ENCODE data around the gene DYNLT1.

DYNLT1 gene

DNA sequence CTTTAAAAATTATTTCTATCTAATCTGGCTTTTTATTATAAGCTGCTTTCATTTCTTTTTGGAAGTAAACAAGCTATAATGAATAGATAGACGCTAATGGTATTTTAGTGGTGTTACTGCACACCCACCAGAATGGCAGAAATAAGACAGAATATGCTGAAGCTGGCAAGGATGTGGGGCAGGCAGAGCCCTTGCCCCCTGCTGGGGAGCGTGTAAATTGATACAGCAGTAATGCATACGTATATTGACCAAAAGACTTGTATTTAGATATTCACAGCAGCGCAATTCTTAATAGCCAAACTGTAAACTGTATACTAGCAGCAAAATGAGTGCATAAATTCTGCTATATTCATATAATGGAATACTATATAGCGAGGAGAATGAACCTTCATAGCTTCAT lies 49.3 kb downstream of the DYNLT1 start:
- DNase-seq = no peak

DNA sequence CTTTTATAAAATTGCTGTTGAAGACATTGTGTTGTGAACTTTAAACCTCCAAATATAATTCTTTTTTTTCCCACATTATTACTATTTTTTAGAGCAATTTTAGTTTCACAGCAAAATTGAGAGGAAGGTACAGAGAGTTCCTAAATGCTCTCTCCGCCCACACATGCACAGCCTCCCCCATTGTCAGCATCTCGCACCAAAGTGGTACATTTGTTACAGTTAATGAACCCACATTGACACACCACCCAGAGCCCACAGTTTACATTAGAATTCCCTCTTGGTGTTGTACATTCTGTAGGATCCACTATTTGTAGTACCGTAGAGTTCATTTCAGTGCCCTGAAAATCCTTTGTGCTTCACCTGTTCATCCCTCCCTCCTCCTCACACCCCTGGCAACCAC lies 50.9 kb downstream of the DYNLT1 start:
- no peak for DNase-seq

DNA sequence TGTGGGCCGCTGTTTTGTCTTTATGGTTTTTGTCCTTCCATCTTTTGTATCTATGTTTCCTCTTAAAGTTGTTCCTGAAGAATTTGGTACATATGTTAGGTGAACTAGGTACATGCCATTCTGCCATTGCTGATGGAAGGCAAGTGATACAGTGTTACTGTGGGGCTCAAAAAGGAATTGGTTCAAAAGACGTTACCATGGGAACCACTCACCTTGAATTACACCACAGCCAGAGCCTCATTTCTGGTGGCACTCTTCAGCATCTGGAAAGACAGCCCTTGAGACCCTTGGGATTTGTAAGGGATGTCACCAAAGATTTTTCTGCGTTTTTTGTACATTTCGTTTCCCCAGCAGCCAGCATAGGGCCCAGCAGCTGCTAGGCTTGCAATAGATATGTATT lies 52.7 kb downstream of the DYNLT1 start:
- DNase-seq = no peak

DNA sequence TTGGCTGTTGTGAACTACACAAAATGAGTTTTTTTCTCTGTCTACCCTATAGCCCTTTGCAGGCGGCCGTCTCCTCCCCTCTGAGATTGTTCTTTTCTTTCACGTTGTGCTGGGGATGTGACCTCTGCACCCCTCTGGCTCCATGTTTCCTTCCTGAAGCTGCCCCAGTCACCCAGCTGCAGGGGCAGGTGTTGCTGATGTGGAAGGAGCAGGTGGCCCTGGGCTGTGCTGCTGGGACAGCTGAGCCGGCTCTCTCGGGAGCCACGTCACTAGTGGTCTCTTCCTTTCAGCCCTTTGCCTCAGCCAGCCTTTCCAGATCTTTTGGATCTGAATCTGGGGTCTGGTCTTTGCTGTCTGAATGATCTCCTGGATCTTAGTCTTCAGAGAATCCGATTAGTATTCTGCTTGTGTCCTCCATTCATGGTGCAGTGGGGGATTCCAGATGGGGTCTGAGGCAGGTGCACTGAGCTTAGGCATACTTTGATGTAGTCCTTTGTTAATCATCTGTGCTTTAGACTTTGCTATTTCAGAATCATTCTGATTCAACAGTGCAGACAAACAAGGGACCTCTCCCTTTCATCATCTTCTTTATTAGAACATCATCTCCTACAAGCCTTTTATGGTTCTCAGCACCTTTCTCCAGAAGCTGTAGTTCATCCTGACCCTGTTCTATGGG lies 53.3 kb downstream of the DYNLT1 start:
- no peak for DNase-seq

DNA sequence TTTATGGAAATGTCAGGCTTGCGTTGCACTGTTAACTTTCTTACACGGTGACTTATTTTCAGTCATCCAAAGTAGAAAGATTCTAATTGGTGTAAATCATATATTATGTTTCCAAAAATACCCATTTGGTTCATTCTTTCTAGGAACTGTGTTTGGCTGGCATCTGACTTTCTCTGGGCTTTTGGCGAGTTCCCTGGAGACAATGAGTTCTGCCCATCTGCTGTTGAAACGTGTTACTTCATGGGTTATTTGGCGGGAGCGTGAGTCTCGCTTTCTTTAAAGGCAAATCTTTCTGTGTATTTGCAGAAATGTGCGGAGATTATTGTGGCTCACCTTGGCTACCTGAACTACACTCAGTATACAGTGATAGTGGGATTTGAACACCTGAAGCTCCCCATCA lies 55.2 kb downstream of the DYNLT1 start:
- DNase-seq = no peak

DNA sequence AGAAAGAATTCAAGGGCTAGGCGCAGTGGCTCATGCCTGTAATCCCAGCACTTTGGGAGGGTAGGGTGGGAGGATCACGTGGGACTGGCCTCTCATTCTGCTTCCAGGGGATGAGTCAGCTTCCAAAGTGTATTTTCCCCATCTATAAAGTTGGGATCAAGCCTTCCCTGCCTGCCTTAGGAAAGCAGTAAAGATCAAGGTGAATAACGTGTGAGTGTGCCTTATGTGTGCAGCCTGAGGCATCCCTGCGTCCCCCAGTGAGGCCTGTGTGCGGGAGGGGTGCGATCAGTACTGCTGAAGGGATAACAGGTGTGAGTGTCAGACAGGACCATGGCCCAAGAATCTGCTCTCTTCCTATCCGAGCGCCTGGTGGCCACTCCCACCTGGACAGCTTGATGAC lies 57.9 kb downstream of the DYNLT1 start:
- no peak for DNase-seq
